Nephron (organoid): Measurements from ENCODE around the gene PPP2R2B.

Source experiments
- H3K27ac Mint-ChIP-seq, 3 experiments: 2 replicates each; pipeline ENCODE4 v1.8.0; 2020; ENCODE audit warnings: mixed read lengths in 3 of 3, mild to moderate bottlenecking in 2 of 3, moderate library complexity in 1 of 3
- H3K27me3 Mint-ChIP-seq: 2 replicates; pipeline ENCODE4 v1.8.0; 2021; ENCODE audit warnings: low read depth, mild to moderate bottlenecking, moderate library complexity, mixed read lengths
- H3K36me3 Mint-ChIP-seq: 2 replicates; pipeline ENCODE4 v1.8.0; 2020; ENCODE audit warnings: low read depth, mixed read lengths
- H3K4me1 Mint-ChIP-seq: 2 replicates; pipeline ENCODE4 v1.8.0; 2020; ENCODE audit warnings: mixed read lengths
- H3K4me3 Mint-ChIP-seq, 3 experiments: 2 replicates each; pipeline ENCODE4 v1.8.0; 2020; ENCODE audit warnings: mild to moderate bottlenecking in 3 of 3, mixed read lengths in 3 of 3, moderate library complexity in 2 of 3
- H3K9me3 Mint-ChIP-seq: 2 replicates; pipeline ENCODE4 v1.8.0; 2020; ENCODE audit warnings: mixed read lengths
- CTCF ChIP-seq, 3 experiments: fragments of 200-600 bp; sonication (generic); IDR thresholded peaks; one replicate each; pipeline ENCODE4 v1.5.0; 2021; ENCODE audit warnings: antibody characterized with exemption in 3 of 3; ENCODE audit not compliant: unreplicated experiment in 3 of 3

The PPP2R2B gene

DNA sequence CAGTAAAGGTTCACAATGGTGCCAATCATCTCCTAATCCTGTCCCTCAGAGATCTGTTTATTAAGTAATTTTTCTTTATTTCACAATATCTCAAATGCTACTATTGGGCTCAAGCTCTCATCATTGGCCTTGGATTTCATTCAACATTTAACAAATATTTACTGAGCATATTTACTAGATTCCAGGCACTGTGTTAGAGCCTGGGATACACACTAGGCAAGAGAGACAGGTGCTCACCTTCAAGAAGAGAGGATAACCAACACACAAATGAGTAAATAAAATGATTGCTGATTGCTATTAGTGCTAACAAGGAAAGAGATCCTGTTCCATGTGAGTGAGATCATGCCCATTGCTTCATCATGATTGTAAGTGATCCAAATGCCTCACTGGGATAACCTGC is 27.4 kb downstream of the PPP2R2B start:
- no peak for TF ChIP-seq CTCF (IDR thresholded peaks at IDR 0.05; ENCODE audit: unreplicated experiment in 3 of 3)
- H3K4me1 Mint-ChIP-seq: no peaks in the 10 kb centered on the region
- H3K27me3 Mint-ChIP-seq: no peaks in the 10 kb centered on the region
- no peak overlapping the region for H3K4me3 Mint-ChIP-seq
- H3K9me3 Mint-ChIP-seq: no peaks in the 10 kb centered on the region
- no peaks in the 10 kb centered on the region for H3K36me3 Mint-ChIP-seq
- no peak overlapping the region for H3K27ac Mint-ChIP-seq

- no peak for TF ChIP-seq CTCF (IDR thresholded peaks at IDR 0.05; ENCODE audit: unreplicated experiment in 3 of 3)
- Mint-ChIP-seq H3K27ac (no peak overlapping the region), H3K4me1 (no peaks in the 10 kb centered on the region), H3K9me3 (no peaks in the 10 kb centered on the region), H3K27me3 (no peaks in the 10 kb centered on the region), H3K36me3 (no peaks in the 10 kb centered on the region), H3K4me3 (no peak overlapping the region)
These were observed 28.8 kb downstream of the PPP2R2B start for GRCh38 chr5:146849694-146850303.

DNA sequence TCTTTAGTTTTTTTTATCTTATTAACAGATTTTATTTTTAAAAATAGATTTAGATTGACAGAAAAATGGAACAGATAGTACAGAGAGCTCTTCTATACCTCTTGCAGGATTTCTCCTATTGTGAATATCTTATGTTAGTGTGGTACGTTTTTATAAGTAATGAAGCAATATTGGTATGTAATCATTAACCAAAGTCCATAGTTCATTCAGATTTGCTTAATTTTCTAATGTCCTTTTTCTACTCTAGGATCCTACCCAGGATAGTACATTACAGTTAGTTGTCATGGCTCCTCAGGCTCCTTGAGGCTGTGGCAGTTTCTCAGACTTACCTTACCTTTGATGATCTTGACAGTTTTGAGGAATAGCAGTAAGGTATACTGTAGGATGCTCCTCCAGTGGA is 30.4 kb downstream of the PPP2R2B start:
- Mint-ChIP-seq H3K4me3 (no peak overlapping the region), H3K27me3 (no peaks in the 10 kb centered on the region), H3K4me1 (no peaks in the 10 kb centered on the region), H3K27ac (no peak overlapping the region), H3K36me3 (no peaks in the 10 kb centered on the region), H3K9me3 (no peaks in the 10 kb centered on the region)
- TF ChIP-seq CTCF (IDR thresholded peaks at IDR 0.05; ENCODE audit: unreplicated experiment in 3 of 3): no peak

DNA sequence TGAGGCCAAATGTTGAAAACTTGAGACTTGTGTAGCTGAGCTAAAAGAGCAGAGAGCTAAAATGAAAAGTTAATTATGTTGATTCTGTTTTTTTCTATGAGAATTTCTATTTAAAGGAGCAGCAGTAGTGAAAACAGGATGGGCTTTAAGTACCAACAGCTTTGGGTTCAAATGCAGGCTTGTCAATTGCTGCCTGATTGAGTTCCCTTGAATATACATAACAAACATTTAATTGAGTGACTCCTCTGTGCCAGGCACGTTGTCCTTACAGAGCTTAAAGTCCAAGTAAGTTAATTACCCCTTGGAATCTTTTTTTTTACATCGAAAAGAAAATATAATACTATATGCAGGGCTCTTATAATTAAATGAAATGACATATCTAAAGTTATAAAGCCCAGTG is 38.5 kb downstream of the PPP2R2B start:
- no peaks in the 10 kb centered on the region for H3K9me3 Mint-ChIP-seq
- no peak overlapping the region for H3K4me3 Mint-ChIP-seq
- H3K4me1 Mint-ChIP-seq: no peaks in the 10 kb centered on the region
- H3K36me3 Mint-ChIP-seq: no peaks in the 10 kb centered on the region
- no peak overlapping the region for H3K27ac Mint-ChIP-seq
- peaks cover 7% of the 10 kb centered on the region for H3K27me3 Mint-ChIP-seq
- no peak for TF ChIP-seq CTCF (IDR thresholded peaks at IDR 0.05; ENCODE audit: unreplicated experiment in 3 of 3)

GRCh38 chr5:146836226-146836842 is 42.2 kb downstream of the PPP2R2B start:
- TF ChIP-seq CTCF (IDR thresholded peaks at IDR 0.05; ENCODE audit: unreplicated experiment in 3 of 3): no peak
- peaks cover 7% of the 10 kb centered on the region for H3K27me3 Mint-ChIP-seq
- H3K4me3 Mint-ChIP-seq: no peak overlapping the region
- H3K36me3 Mint-ChIP-seq: no peaks in the 10 kb centered on the region
- H3K4me1 Mint-ChIP-seq: no peaks in the 10 kb centered on the region
- H3K9me3 Mint-ChIP-seq: no peaks in the 10 kb centered on the region
- H3K27ac Mint-ChIP-seq: no peak overlapping the region
